HepG2 (cell line): ENCODE results near the gene SLC12A5. TPM values are rescaled to one million over a fixed set of nuclear protein-coding genes. Genes with fewer than 3 reads are reported as not detected.

Experiments
- CEBPB ChIP-seq: IDR thresholded peaks from 2 replicates; pipeline ENCODE4 v1.6.1; 2011; ENCODE audit warnings: low read depth, low read length, improper control_type of control experiment, borderline replicate concordance
- DPF2 ChIP-seq: sonication (generic); formaldehyde crosslinking; IDR thresholded peaks from 2 replicates; pipeline ENCODE4 v1.4.0; 2020; ENCODE audit warnings: mild to moderate bottlenecking, low read depth, missing genetic modification reagents, borderline replicate concordance
- FLYWCH1 ChIP-seq: sonication (generic); formaldehyde crosslinking; IDR thresholded peaks from 2 replicates; pipeline ENCODE4 v1.8.1; 2023; ENCODE audit warnings: mild to moderate bottlenecking, missing genetic modification reagents
- HOXA7 ChIP-seq: sonication (generic); formaldehyde crosslinking; IDR thresholded peaks from 2 replicates; pipeline ENCODE4 v1.8.1; 2022; ENCODE audit warnings: mild to moderate bottlenecking, missing genetic modification reagents, moderate library complexity
- IRF2 ChIP-seq: IDR thresholded peaks from 2 replicates; pipeline ENCODE4 v1.6.1; 2018; ENCODE audit warnings: missing genetic modification reagents, missing compliant biosample characterization
- JARID2 ChIP-seq: sonication (generic); formaldehyde crosslinking; IDR thresholded peaks from 2 replicates; pipeline ENCODE4 v1.8.1; 2023; ENCODE audit warnings: missing genetic modification reagents, inconsistent platforms; ENCODE audit not compliant: insufficient replicate concordance
- KAT2B ChIP-seq: fragments of 150-350 bp; IDR thresholded peaks from 2 replicates; pipeline ENCODE4 v1.6.1; 2014; ENCODE audit warnings: low read depth, low read length, borderline replicate concordance
- LBX2 ChIP-seq: sonication (generic); formaldehyde crosslinking; IDR thresholded peaks from 2 replicates; pipeline ENCODE4 v1.5.0; 2020; ENCODE audit warnings: missing genetic modification reagents, mild to moderate bottlenecking, borderline replicate concordance
- NKX3-1 ChIP-seq: sonication (generic); formaldehyde crosslinking; IDR thresholded peaks from 2 replicates; pipeline ENCODE4 v1.5.0; 2020; ENCODE audit warnings: missing genetic modification reagents
- RARA ChIP-seq: IDR thresholded peaks from 2 replicates; pipeline ENCODE4 v1.6.1; 2016; ENCODE audit warnings: missing genetic modification reagents, missing compliant biosample characterization
- RFX1 ChIP-seq: fragments of 450-650 bp; IDR thresholded peaks from 2 replicates; pipeline ENCODE4 v1.6.1; 2017
- SAP130 ChIP-seq: IDR thresholded peaks from 2 replicates; pipeline ENCODE4 v1.6.1; 2016; ENCODE audit warnings: low read depth
- SMAD1 ChIP-seq: sonication (generic); formaldehyde crosslinking; IDR thresholded peaks from 2 replicates; pipeline ENCODE4 v1.4.0; 2020; ENCODE audit warnings: missing genetic modification reagents, low read depth, mild to moderate bottlenecking, borderline replicate concordance
- SOX6 ChIP-seq, 2 experiments: fragments of 450-650 bp in 1 of 2; sonication (generic) in 1 of 2; formaldehyde crosslinking in 1 of 2; IDR thresholded peaks; 2 replicates each; pipeline versions ENCODE4 v1.4.0 to v1.6.1; 2017 to 2020; ENCODE audit warnings: antibody characterized with exemption in 1 of 2, mild to moderate bottlenecking in 1 of 2, missing genetic modification reagents in 1 of 2
- TAF15 ChIP-seq: fragments of 200-400 bp; formaldehyde crosslinking; IDR thresholded peaks from one replicate; pipeline ENCODE4 v1.6.1; 2018; ENCODE audit warnings: mild to moderate bottlenecking, low read depth, low read length; ENCODE audit not compliant: poor library complexity, severe bottlenecking
- XRCC5 ChIP-seq: fragments of 200-400 bp; formaldehyde crosslinking; optimal IDR thresholded peaks from 2 replicates; pipeline ENCODE3; 2017; ENCODE audit warnings: mild to moderate bottlenecking, low read length
- ZBTB3 ChIP-seq: sonication (generic); formaldehyde crosslinking; IDR thresholded peaks from 2 replicates; pipeline ENCODE4 v1.4.0; 2020; ENCODE audit warnings: low read depth, mild to moderate bottlenecking, moderate library complexity, missing genetic modification reagents, borderline replicate concordance
- ZBTB33 ChIP-seq: sonication (generic); formaldehyde crosslinking; IDR thresholded peaks from 2 replicates; pipeline ENCODE4 v1.4.0; 2020; ENCODE audit warnings: missing genetic modification reagents
- ZNF20 ChIP-seq: sonication (generic); formaldehyde crosslinking; IDR thresholded peaks from 2 replicates; pipeline ENCODE4 v1.4.0; 2020; ENCODE audit warnings: mild to moderate bottlenecking, moderate library complexity, missing genetic modification reagents
- ZUFSP ChIP-seq: sonication (generic); formaldehyde crosslinking; IDR thresholded peaks from 2 replicates; pipeline ENCODE4 v1.9.0; 2021; ENCODE audit warnings: missing genetic modification reagents, mild to moderate bottlenecking, borderline replicate concordance
- polyA plus RNA-seq, 8 experiments: library from polyadenylated mRNA; depleted of rRNA in 3 of 8; stranded (reverse) in 7 of 8; unstranded in 1 of 8; fragments of >200 nt; fragmentation: Illumina TruSeq in 4 of 8; extraction: Trizol in 4 of 8; gene quantifications; 2 replicates each; pipeline versions ENCODE4 v1.2.1 to v1.2.3, GENCODE V29; 2011 to 2016; ENCODE audit warnings: low read depth in 4 of 8, missing spikeins in 1 of 8, mixed read lengths in 1 of 8; ENCODE audit not compliant: insufficient read depth in 1 of 8
- total RNA-seq, 5 experiments: library from RNA; depleted of rRNA; stranded (reverse); fragments of >200 nt; fragmentation: Illumina TruSeq; extraction: Trizol; gene quantifications; 2 replicates each; pipeline ENCODE4 v1.2.3, GENCODE V29; 2016; ENCODE audit warnings: low read depth in 1 of 5
- TF ChIP-seq, protein P1 (sequence below): sonication (generic); formaldehyde crosslinking; IDR thresholded peaks from 2 replicates; pipeline ENCODE4 v1.4.0; 2020; ENCODE audit warnings: missing genetic modification reagents
- TF ChIP-seq, protein P2 (sequence below): sonication (generic); formaldehyde crosslinking; IDR thresholded peaks from 2 replicates; pipeline ENCODE4; 2020; ENCODE audit warnings: missing genetic modification reagents, mild to moderate bottlenecking, borderline replicate concordance

The SLC12A5 gene
- total and polyA plus RNA-seq, 2 of the 13 experiments (the other 11 are each of a cell fraction or from before 2014, with no cell fraction given) = 4.3 to 5.4 TPM

DNA sequence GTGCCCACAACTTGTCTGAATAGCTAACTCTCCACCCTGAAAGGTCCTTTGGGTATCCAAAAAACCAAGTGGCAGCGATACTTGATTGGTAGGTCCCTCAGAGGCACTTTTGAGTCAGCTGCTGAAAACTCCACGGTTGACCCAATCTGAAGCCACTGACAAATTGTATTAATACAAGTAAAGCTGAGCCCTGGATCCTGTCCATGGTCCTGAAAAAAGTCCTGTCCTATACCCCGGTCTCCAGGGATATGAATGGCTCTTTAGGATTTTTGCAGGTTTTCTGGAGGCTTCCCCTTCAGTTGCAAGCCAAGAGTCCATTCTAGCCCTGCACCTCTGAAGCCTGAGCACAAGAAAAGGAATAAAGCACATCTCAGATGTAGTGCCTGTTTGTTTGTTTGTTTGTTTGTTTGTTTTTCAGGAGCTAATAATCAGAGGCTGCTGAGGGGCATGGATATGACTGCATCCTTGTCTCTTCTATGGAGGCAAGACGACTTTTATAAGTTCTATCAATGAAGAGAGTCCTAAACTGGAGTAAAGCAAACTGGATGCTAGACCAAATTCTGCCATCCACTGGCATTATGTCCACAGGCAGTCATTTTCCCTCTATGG lies 1.7 kb upstream of the SLC12A5 start (continued):
- TF ChIP-seq ZUFSP (CRISPR knock-in tag) = no peak
- TF ChIP-seq KAT2B = no peak
- TF ChIP-seq, protein P1, sequence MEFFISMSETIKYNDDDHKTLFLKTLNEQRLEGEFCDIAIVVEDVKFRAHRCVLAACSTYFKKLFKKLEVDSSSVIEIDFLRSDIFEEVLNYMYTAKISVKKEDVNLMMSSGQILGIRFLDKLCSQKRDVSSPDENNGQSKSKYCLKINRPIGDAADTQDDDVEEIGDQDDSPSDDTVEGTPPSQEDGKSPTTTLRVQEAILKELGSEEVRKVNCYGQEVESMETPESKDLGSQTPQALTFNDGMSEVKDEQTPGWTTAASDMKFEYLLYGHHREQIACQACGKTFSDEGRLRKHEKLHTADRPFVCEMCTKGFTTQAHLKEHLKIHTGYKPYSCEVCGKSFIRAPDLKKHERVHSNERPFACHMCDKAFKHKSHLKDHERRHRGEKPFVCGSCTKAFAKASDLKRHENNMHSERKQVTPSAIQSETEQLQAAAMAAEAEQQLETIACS (CRISPR knock-in tag) = no peak
- TF ChIP-seq FLYWCH1 (CRISPR knock-in tag) = no peak
- TF ChIP-seq LBX2 = no peak
- TF ChIP-seq IRF2 (CRISPR knock-in tag) = peak; percentile 37; the same call in 1 of the 2 replicates
- TF ChIP-seq, protein P2, sequence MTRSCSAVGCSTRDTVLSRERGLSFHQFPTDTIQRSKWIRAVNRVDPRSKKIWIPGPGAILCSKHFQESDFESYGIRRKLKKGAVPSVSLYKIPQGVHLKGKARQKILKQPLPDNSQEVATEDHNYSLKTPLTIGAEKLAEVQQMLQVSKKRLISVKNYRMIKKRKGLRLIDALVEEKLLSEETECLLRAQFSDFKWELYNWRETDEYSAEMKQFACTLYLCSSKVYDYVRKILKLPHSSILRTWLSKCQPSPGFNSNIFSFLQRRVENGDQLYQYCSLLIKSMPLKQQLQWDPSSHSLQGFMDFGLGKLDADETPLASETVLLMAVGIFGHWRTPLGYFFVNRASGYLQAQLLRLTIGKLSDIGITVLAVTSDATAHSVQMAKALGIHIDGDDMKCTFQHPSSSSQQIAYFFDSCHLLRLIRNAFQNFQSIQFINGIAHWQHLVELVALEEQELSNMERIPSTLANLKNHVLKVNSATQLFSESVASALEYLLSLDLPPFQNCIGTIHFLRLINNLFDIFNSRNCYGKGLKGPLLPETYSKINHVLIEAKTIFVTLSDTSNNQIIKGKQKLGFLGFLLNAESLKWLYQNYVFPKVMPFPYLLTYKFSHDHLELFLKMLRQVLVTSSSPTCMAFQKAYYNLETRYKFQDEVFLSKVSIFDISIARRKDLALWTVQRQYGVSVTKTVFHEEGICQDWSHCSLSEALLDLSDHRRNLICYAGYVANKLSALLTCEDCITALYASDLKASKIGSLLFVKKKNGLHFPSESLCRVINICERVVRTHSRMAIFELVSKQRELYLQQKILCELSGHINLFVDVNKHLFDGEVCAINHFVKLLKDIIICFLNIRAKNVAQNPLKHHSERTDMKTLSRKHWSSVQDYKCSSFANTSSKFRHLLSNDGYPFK = no peak
- no peak for TF ChIP-seq SOX6 (IDR thresholded peaks at IDR 0.05)
- TF ChIP-seq SOX6 (CRISPR knock-in tag; IDR thresholded peaks at IDR 0.05) = no peak
- TF ChIP-seq ZBTB33 (CRISPR knock-in tag) = no peak
- no peak for TF ChIP-seq SMAD1 (CRISPR knock-in tag)
- no peak for TF ChIP-seq JARID2 (CRISPR knock-in tag)
- TF ChIP-seq CEBPB = no peak
- no peak for TF ChIP-seq TAF15
- TF ChIP-seq XRCC5 = peak; percentile 33
- no peak for TF ChIP-seq RFX1
- no peak for TF ChIP-seq ZNF20 (CRISPR knock-in tag)
- peak; percentile 52 for TF ChIP-seq SAP130 (CRISPR knock-in tag)
- no peak; the same call in 1 of the 2 replicates for TF ChIP-seq RARA (CRISPR knock-in tag)
- TF ChIP-seq ZBTB3 (CRISPR knock-in tag) = no peak
- TF ChIP-seq NKX3-1 = peak; percentile 90
- TF ChIP-seq DPF2 (CRISPR knock-in tag) = no peak
- TF ChIP-seq HOXA7 (CRISPR knock-in tag) = no peak
